ENCODE data around the gene CDC16. TPM values are rescaled to one million over a fixed set of nuclear protein-coding genes. Genes with fewer than 3 reads are reported as not detected.

Gene CDC16
- total and polyA plus RNA-seq, 2 of the 13 experiments (the other 11 are each of a cell fraction or from before 2014, with no cell fraction given), result 24.2 to 60.9 TPM

- no peak for ATAC-seq
- Histone ChIP-seq H3K9ac (ENCODE audit: insufficient read depth, low read depth, low read length) (no peak overlapping the region), H4K20me1 (ENCODE audit: insufficient read depth, low read length) (no peaks in the 10 kb centered on the region), H3K4me2 (ENCODE audit: low read depth, low read length) (no peak overlapping the region), H3K4me1 (ENCODE audit: insufficient read depth, low read length) (no peaks in the 10 kb centered on the region), H3K27ac (ENCODE audit: extremely low read length, insufficient read depth, low read length) (no peak overlapping the region), H3K27me3 (ENCODE audit: control insufficient read depth in 1 of 2, insufficient read depth in 2 of 2, low read length in 2 of 2) (peaks cover 1 to 20% of the 10 kb centered on the region in 2 experiments; a peak in 3 of 5 replicates), H3K4me3 (replicated peaks in 1 of 3; ENCODE audit: insufficient read depth in 1 of 3, low read depth in 2 of 3, low read length in 3 of 3) (no peak overlapping the region), H3K36me3 (replicated peaks in 1 of 2; ENCODE audit: control insufficient read depth in 1 of 2, insufficient read depth in 2 of 2, low read length in 2 of 2) (no peaks in the 10 kb centered on the region), H2AFZ (ENCODE audit: low read length) (no peak overlapping the region), H3K9me3 (ENCODE audit: low read length) (no peaks in the 10 kb centered on the region), H3K79me2 (ENCODE audit: insufficient read depth, low read length) (no peaks in the 10 kb centered on the region)
- FAIRE-seq, result no peak
- 100% methylated on average over 2 of the region's 47 CpGs for WGBS (ENCODE audit: low lambda C conversion rate)
- intact Hi-C loops (cut with micrococcal nuclease; ENCODE audit: unreplicated experiment), result no loop called here
- CTCF ChIA-PET (ENCODE audit: low intra/inter-chr PET ratio, low total read pairs), result no interaction called here
- POLR2A ChIA-PET, result no interaction called here
- DNase-seq (ENCODE audit: low spot score), result no peak
- BruUV-seq (replicated peaks), result no TSS peak
- in situ Hi-C loops (cut with HindIII; ENCODE audit: extremely low pct_ligation_motif_present, low pct_unique_long_range_greater_than_20kb), result no loop called here
- no peak for TF ChIP-seq SMAD3 (CRISPR knock-in tag; IDR thresholded peaks at IDR 0.05)
- no peak for TF ChIP-seq TBX3 (IDR thresholded peaks at IDR 0.05; ENCODE audit: borderline replicate concordance)
- no peak for TF ChIP-seq CBFB (CRISPR knock-in tag; IDR thresholded peaks at IDR 0.05)
- no peak for TF ChIP-seq PTBP1 (IDR thresholded peaks at IDR 0.05; ENCODE audit: low read depth, low read length, poor library complexity, severe bottlenecking)
- TF ChIP-seq LBX2 (CRISPR knock-in tag; IDR thresholded peaks at IDR 0.05; ENCODE audit: borderline replicate concordance), result no peak
- TF ChIP-seq ZBTB40 (IDR thresholded peaks at IDR 0.05), result no peak
- TF ChIP-seq ZBTB40 (CRISPR knock-in tag; IDR thresholded peaks at IDR 0.05), result no peak
- TF ChIP-seq ZFYVE20 (CRISPR knock-in tag; IDR thresholded peaks at IDR 0.05; ENCODE audit: borderline replicate concordance, low read depth), result no peak
- no peak for TF ChIP-seq ZNF878 (CRISPR knock-in tag; IDR thresholded peaks at IDR 0.05)
- no peak for TF ChIP-seq HOXA5 (CRISPR knock-in tag; IDR thresholded peaks at IDR 0.05)
- no peak for TF ChIP-seq ZNF251 (CRISPR knock-in tag; IDR thresholded peaks at IDR 0.05)
- TF ChIP-seq PLRG1 (conservative IDR thresholded peaks at IDR 0.05), result no peak
- TF ChIP-seq ZNF7 (CRISPR knock-in tag; IDR thresholded peaks at IDR 0.05), result no peak
Observed at GRCh38 chr13:114198556-114198955, 36.1 kb upstream of the CDC16 start.
